ENCODE results near the gene NDUFB10. TPM values are rescaled to one million over a fixed set of nuclear protein-coding genes. Genes with fewer than 3 reads are reported as not detected.

Gene NDUFB10
- total and polyA plus RNA-seq, 10 of the 15 experiments (the other 5 are each of a cell fraction or from before 2014, with no cell fraction given) = 52.2 to 319 (median 130) TPM

GRCh38 chr16:1980770-1981087, 21.4 kb downstream of the NDUFB10 start:
- ChIA-PET POLR2A (interaction anchor here (1.8 to 4.7 kb wide), 5 partner anchors 9 to 37 kb away, joined by 5 to 25 read pairs (median 18); partner anchors contain the start of genes MSRB1, RPS2 and TBL3), SMC1A (ENCODE audit: uncharacterized antibody, unreplicated experiment) (interaction anchor here (1.6 to 1.7 kb wide), 2 partner anchors 16 to 27 kb away, joined by 5 to 7 read pairs; partner anchors contain the start of gene RPS2), CTCF (interaction anchor here (1.6 to 1.7 kb wide), 2 partner anchors 23 to 160 kb away, joined by 5 to 6 read pairs; no protein-coding TSS in a partner anchor), RAD21 (ENCODE audit: unreplicated experiment) (interaction anchor here (1.1 to 2.6 kb wide), 4 partner anchors 9 to 160 kb away, joined by 4 to 12 read pairs (median 6); partner anchors contain the start of genes RPS2 and TBL3)
- Histone ChIP-seq H3K27me3 (replicated peaks in 1 of 2; ENCODE audit: control insufficient read depth in 2 of 2, insufficient read depth in 2 of 2, low read length in 1 of 2) (0 out of 4 replicates have a peak, but pooled peaks cover 0 to 5% of the 10 kb centered on the region in 2 experiments), H3K9ac (ENCODE audit: control insufficient read depth, insufficient read depth, low read length) (no peak overlapping the region), H3K36me3 (ENCODE audit: control insufficient read depth in 2 of 2, insufficient read depth in 2 of 2, low read length in 1 of 2) (peaks cover 0 to 23% of the 10 kb centered on the region in 2 experiments; a peak in 3 of 4 replicates), H3K9me3 (replicated peaks; ENCODE audit: control insufficient read depth, insufficient read depth, low read length) (no peaks in the 10 kb centered on the region), H3K79me2 (ENCODE audit: control insufficient read depth, insufficient read depth, low read length) (no peaks in the 10 kb centered on the region; the same call in none of the 2 replicates), H3K4me2 (ENCODE audit: control insufficient read depth, insufficient read depth) (no peak overlapping the region), H3K4me3 (no peak overlapping the region), H3K27ac (ENCODE audit: control insufficient read depth, insufficient read depth) (no peak overlapping the region), H3K4me1 (ENCODE audit: control insufficient read depth, insufficient read depth, low read length) (peaks cover 23% of the 10 kb centered on the region), H4K20me1 (ENCODE audit: control insufficient read depth, insufficient read depth) (no peaks in the 10 kb centered on the region), H2AFZ (ENCODE audit: control insufficient read depth, low read depth, low read length) (no peak overlapping the region)
- ATAC-seq = no peak
- TF ChIP-seq PBX3 (IDR thresholded peaks at IDR 0.05; ENCODE audit: insufficient replicate concordance, low read depth, low read length) (no peak), SPI1 (IDR thresholded peaks at IDR 0.05; ENCODE audit: borderline replicate concordance, insufficient read depth, low read depth, low read length) (no peak), ZNF592 (IDR thresholded peaks at IDR 0.05) (no peak), ZNF687 (IDR thresholded peaks at IDR 0.05) (no peak), DPF2 (IDR thresholded peaks at IDR 0.05) (no peak)
- no peak for DNase-seq (ENCODE audit: low read depth, low spot score)
- no peak for FAIRE-seq
- no TSS peak for BruUV-seq (replicated peaks)
- in situ Hi-C loops (cut with MboI) (no loop called here), intact Hi-C loops (cut with micrococcal nuclease; ENCODE audit: unreplicated experiment) (no loop called here)
- 33% methylated on average over 16 of the region's 16 CpGs for WGBS (ENCODE audit: insufficient coverage, insufficient replicate concordance, low lambda C conversion rate, missing lambda C conversion rate)

Data from GM12878 (cell line).